ENCODE measurements around the gene KPNB1.
"Not testable (repeated sequence)": the region's sequence is repeated elsewhere in the genome, so short reads cannot be mapped to it uniquely, and the experiment has no call there.

KPNB1 gene

DNA sequence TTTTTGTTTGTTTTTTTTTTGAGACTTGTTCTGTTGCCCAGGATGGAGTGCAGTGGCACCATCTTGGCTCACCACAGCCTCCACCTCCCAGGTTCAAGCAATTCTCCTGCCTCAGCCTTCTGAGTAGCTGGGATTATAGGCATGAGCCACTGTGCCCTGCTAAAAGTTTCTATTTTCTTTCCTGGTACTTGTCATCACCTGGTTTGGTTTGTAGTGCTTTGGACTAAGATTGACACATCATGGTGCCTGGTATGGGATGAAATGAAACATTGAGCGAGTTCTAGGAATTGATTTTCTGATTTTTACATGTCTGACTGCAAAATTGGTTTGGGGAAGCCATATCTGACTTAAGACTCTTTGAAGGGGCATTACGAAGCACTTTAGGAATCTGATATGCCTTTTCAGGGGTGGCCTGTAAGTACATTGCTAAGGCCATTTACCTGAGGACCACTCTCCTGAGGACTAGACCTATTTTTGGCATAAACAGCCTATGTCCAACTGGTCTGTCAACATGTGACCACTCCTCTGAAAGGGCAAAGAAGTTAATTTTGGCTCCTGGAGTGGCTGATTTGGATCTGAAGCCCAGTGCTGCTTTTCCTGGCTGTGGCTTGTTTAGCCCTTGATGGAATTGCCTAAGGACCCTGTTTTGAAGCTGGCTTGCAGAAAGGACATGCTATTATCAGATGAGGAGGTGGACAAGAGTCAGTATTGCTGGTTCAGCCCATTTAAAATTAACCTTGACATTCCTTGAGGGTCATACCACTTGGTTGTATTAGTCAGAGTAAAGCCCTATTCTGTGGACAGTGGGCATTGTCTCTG, 25.9 kb downstream of the KPNB1 start:
- no peaks in the 10 kb centered on the region for H3K9me3 Mint-ChIP-seq
- no peak overlapping the region for H3K4me3 Mint-ChIP-seq
- TF ChIP-seq, protein P1, sequence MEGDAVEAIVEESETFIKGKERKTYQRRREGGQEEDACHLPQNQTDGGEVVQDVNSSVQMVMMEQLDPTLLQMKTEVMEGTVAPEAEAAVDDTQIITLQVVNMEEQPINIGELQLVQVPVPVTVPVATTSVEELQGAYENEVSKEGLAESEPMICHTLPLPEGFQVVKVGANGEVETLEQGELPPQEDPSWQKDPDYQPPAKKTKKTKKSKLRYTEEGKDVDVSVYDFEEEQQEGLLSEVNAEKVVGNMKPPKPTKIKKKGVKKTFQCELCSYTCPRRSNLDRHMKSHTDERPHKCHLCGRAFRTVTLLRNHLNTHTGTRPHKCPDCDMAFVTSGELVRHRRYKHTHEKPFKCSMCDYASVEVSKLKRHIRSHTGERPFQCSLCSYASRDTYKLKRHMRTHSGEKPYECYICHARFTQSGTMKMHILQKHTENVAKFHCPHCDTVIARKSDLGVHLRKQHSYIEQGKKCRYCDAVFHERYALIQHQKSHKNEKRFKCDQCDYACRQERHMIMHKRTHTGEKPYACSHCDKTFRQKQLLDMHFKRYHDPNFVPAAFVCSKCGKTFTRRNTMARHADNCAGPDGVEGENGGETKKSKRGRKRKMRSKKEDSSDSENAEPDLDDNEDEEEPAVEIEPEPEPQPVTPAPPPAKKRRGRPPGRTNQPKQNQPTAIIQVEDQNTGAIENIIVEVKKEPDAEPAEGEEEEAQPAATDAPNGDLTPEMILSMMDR (IDR thresholded peaks at IDR 0.05; ENCODE audit: unreplicated experiment in 3 of 3) = no peak
- H3K27me3 Mint-ChIP-seq (ENCODE audit: low read depth) = no peaks in the 10 kb centered on the region
- H3K4me1 Mint-ChIP-seq = no peaks in the 10 kb centered on the region
- H3K27ac Mint-ChIP-seq = no peak overlapping the region
- peaks cover 89% of the 10 kb centered on the region for H3K36me3 Mint-ChIP-seq (ENCODE audit: low read depth)

DNA sequence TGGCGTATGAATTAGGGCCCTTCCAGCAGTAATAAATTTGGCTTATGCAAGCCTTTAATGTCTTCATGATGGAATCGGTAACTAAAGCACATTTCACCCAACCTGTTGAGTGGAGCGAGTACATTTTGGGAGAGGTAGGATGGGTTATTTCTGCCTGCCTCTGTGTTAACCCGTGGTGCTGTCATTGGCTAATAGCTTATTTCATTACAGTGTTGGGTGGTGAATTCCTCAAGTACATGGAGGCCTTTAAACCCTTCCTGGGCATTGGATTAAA, 26.4 kb downstream of the KPNB1 start:
- H3K27me3 Mint-ChIP-seq (ENCODE audit: low read depth) = no peaks in the 10 kb centered on the region
- no peaks in the 10 kb centered on the region for H3K4me1 Mint-ChIP-seq
- TF ChIP-seq, protein P1 (IDR thresholded peaks at IDR 0.05; ENCODE audit: unreplicated experiment in 3 of 3) = no peak
- no peaks in the 10 kb centered on the region for H3K9me3 Mint-ChIP-seq
- no peak overlapping the region for H3K27ac Mint-ChIP-seq
- H3K4me3 Mint-ChIP-seq = no peak overlapping the region
- peaks cover 88% of the 10 kb centered on the region for H3K36me3 Mint-ChIP-seq (ENCODE audit: low read depth)

DNA sequence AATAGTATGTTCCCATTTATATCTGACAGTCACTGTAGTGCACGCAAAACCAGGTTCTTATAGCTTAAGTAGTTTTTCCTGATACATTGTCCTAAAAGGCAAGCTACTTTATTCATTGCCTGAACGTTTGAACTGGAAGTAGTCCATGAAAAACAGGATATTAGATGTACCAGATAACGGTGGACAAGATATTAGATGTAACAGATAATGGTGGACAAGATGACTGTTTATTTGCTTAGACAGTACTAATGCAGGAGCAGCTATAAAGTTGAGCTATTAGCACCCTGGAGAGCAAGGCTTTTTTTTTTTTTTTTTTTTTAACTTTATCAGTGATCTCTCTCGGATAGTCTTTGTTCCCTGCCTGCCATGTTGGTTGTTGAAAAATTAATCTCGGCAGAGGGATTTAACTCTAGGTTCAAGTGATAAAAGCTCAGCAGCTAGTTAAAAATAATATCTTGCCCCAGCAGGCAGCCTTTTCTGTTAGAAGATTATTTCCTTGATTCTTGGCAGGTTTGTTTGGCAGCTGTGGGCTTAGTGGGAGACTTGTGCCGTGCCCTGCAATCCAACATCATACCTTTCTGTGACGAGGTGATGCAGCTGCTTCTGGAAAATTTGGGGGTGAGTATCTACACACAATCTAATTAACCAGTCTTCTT, 26.9 kb downstream of the KPNB1 start:
- Mint-ChIP-seq H3K27ac (no peak overlapping the region), H3K9me3 (no peaks in the 10 kb centered on the region), H3K4me1 (no peaks in the 10 kb centered on the region), H3K4me3 (no peak overlapping the region), H3K27me3 (ENCODE audit: low read depth) (no peaks in the 10 kb centered on the region), H3K36me3 (ENCODE audit: low read depth) (peaks cover 84% of the 10 kb centered on the region)
- TF ChIP-seq, protein P1 (IDR thresholded peaks at IDR 0.05; ENCODE audit: unreplicated experiment in 3 of 3) = no peak

DNA sequence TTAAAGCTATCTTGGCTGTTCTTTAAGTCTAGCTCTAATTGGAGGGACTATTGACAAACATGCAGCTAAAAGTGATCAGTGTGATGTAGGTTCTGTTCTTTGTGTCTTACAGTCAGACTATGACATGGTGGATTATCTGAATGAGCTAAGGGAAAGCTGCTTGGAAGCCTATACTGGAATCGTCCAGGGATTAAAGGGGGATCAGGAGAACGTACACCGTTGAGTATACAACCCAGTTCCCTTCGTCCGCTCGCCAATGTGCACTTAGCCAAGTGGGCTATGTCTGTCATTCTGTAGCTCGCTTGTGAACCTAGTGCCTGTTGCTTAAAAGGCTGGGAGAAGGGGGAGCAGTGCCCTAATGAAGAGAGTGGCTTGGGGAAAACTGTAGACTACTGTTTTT, 28.5 kb downstream of the KPNB1 start:
- no peaks in the 10 kb centered on the region for H3K9me3 Mint-ChIP-seq
- H3K36me3 Mint-ChIP-seq (ENCODE audit: low read depth) = peaks cover 87% of the 10 kb centered on the region

DNA sequence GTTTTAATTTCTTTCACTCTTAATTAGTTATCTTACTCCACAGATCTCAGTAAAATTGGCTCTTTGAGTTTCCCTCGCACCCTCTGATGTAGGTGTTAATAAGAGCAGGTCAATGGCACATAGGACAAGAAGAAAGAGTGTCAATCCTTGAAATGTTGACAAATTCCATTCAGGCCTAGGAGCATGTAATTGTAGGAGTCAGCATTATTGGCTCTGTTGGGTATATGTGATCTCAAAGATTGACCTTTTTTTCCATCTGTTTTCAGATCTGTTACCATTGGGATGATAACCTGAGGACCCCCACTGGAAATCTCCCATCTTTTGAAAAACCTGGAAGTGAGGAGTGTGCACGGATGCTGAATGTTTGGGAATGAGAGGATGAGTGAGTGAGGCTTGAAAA, 32.4 kb downstream of the KPNB1 start:
- peak overlapping the region in 1 of 3 experiments; percentile 28 for H3K27ac Mint-ChIP-seq
- peaks cover 85% of the 10 kb centered on the region for H3K36me3 Mint-ChIP-seq (ENCODE audit: low read depth)
- peaks cover 9% of the 10 kb centered on the region for H3K4me1 Mint-ChIP-seq
- no peak overlapping the region for H3K4me3 Mint-ChIP-seq
- H3K27me3 Mint-ChIP-seq (ENCODE audit: low read depth) = no peaks in the 10 kb centered on the region
- H3K9me3 Mint-ChIP-seq = no peaks in the 10 kb centered on the region
- TF ChIP-seq, protein P1 (IDR thresholded peaks at IDR 0.05; ENCODE audit: unreplicated experiment in 3 of 3) = no peak

More for the DNA sequence above, 28.5 kb downstream of the KPNB1 start:
- Mint-ChIP-seq H3K4me1 (no peaks in the 10 kb centered on the region), H3K27me3 (ENCODE audit: low read depth) (no peaks in the 10 kb centered on the region), H3K27ac (no peak overlapping the region), H3K4me3 (no peak overlapping the region)
- TF ChIP-seq, protein P1 (IDR thresholded peaks at IDR 0.05; ENCODE audit: unreplicated experiment in 3 of 3) = no peak

DNA sequence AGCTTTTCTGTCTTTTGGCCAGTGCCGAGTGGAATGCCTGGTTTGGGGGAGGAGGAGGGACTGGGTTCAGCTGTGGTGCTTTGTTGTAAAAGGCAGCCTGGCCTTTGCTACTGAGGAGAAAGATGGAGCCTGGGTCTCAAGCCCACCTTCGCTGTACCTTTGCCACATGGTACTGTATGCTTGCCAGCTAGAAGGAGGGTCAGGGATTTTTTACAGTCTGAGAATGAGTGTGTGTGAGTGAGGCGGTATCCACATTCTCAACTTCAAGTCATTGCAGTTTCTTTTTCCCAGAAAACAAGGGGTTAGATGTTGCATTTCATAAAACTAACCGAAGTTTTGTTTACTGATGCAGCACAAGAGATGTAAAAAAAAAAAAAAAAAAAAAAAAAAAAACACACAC, 33.0 kb downstream of the KPNB1 start:
- H3K9me3 Mint-ChIP-seq; H3K4me3 Mint-ChIP-seq; H3K4me1 Mint-ChIP-seq; H3K27me3 Mint-ChIP-seq (ENCODE audit: low read depth): not testable (repeated sequence)
- Mint-ChIP-seq H3K27ac (peak overlapping the region in 1 of 3 experiments; percentile 41), H3K36me3 (ENCODE audit: low read depth) (peaks cover 83% of the 10 kb centered on the region)
